Measurements from ENCODE around the gene BMAL2. TPM values are rescaled to one million over a fixed set of nuclear protein-coding genes. Genes with fewer than 3 reads are reported as not detected.

Gene BMAL2
- total RNA-seq, 6 donors from 2014 or later = 2.1 to 7.5 (median 3.1) TPM

- no peak for ATAC-seq (ENCODE audit: low FRiP score in 2 of 2)
- Histone ChIP-seq H3K27ac (no peak overlapping the region), H3K27me3 (no peaks in the 10 kb centered on the region), H3K4me1 (peaks cover 0 to 6% (median under 1%) of the 10 kb centered on the region in 4 donors), H3K4me3 (no peak overlapping the region), H3K9me3 (no peaks in the 10 kb centered on the region), H3K36me3 (no peaks in the 10 kb centered on the region)
- WGBS, 2 donors = 88 to 89% methylated on average over 3 of the region's 3 CpGs
- DNase-seq = no peak
- TF ChIP-seq EP300 (IDR thresholded peaks at IDR 0.05) = no peak
- no peak for TF ChIP-seq POLR2A (IDR thresholded peaks at IDR 0.05)
- no peak for TF ChIP-seq POLR2AphosphoS5 (IDR thresholded peaks at IDR 0.05)
- no peak for TF ChIP-seq CTCF (IDR thresholded peaks at IDR 0.05)
Observed at GRCh38 chr12:27289414-27289813, 43.2 kb upstream of the BMAL2 start.

GRCh38 chr12:27290501-27291168, 42.0 kb upstream of the BMAL2 start:
- ATAC-seq (ENCODE audit: low FRiP score in 2 of 2) = no peak
- no peaks in the 10 kb centered on the region for H3K9me3 ChIP-seq
- peaks cover 0 to 3% (median 0%) of the 10 kb centered on the region in 4 donors for H3K4me1 ChIP-seq
- DNase-seq = no peak
- H3K4me3 ChIP-seq = no peak overlapping the region
- no peaks in the 10 kb centered on the region for H3K27me3 ChIP-seq
- TF ChIP-seq EP300 (IDR thresholded peaks at IDR 0.05) (no peak), CTCF (IDR thresholded peaks at IDR 0.05) (no peak), POLR2A (IDR thresholded peaks at IDR 0.05) (no peak), POLR2AphosphoS5 (IDR thresholded peaks at IDR 0.05) (no peak)
- WGBS, 2 donors = 75 to 84% methylated on average over 4 of the region's 4 CpGs
- H3K36me3 ChIP-seq = no peaks in the 10 kb centered on the region
- no peak overlapping the region for H3K27ac ChIP-seq

GRCh38 chr12:27291862-27292261, 40.8 kb upstream of the BMAL2 start:
- WGBS, 2 donors = 43 to 48% methylated on average over 1 of the region's 1 CpG
- H3K4me1 ChIP-seq = peaks cover 0 to 3% (median 0%) of the 10 kb centered on the region in 4 donors
- no peaks in the 10 kb centered on the region for H3K36me3 ChIP-seq
- H3K4me3 ChIP-seq = no peak overlapping the region
- ATAC-seq (ENCODE audit: low FRiP score in 2 of 2) (no peak), DNase-seq (no peak)
- peak overlapping the region in 1 of 4 donors; percentile 20 for H3K27ac ChIP-seq
- no peaks in the 10 kb centered on the region for H3K27me3 ChIP-seq
- no peak for TF ChIP-seq POLR2A (IDR thresholded peaks at IDR 0.05)
- TF ChIP-seq EP300 (IDR thresholded peaks at IDR 0.05) = no peak
- H3K9me3 ChIP-seq = no peaks in the 10 kb centered on the region

- Histone ChIP-seq H3K36me3 (peaks cover 0 to under 1% (median 0%) of the 10 kb centered on the region in 4 donors), H3K27me3 (no peaks in the 10 kb centered on the region), H3K4me1 (peaks cover 0 to 3% (median 0%) of the 10 kb centered on the region in 4 donors), H3K4me3 (no peak overlapping the region), H3K9me3 (no peaks in the 10 kb centered on the region), H3K27ac (no peak overlapping the region)
- WGBS, 2 donors = 83 to 86% methylated on average over 2 of the region's 2 CpGs
- no peak for TF ChIP-seq EP300 (IDR thresholded peaks at IDR 0.05)
- no peak for TF ChIP-seq POLR2AphosphoS5 (IDR thresholded peaks at IDR 0.05)
- TF ChIP-seq POLR2A (IDR thresholded peaks at IDR 0.05) = no peak
- TF ChIP-seq CTCF (IDR thresholded peaks at IDR 0.05) = no peak
- no peak for ATAC-seq (ENCODE audit: low FRiP score in 2 of 2)
- DNase-seq = no peak
Observed at GRCh38 chr12:27292718-27293117, 39.9 kb upstream of the BMAL2 start.

- no peaks in the 10 kb centered on the region for H3K9me3 ChIP-seq
- peaks cover 0 to 3% (median 0%) of the 10 kb centered on the region in 4 donors for H3K4me1 ChIP-seq
- no peak for DNase-seq
- ATAC-seq (ENCODE audit: low FRiP score in 2 of 2) = no peak
- no peak overlapping the region for H3K4me3 ChIP-seq
- no peak overlapping the region for H3K27ac ChIP-seq
- H3K36me3 ChIP-seq = peaks cover 0 to 8% (median under 1%) of the 10 kb centered on the region in 4 donors
- TF ChIP-seq POLR2A (IDR thresholded peaks at IDR 0.05) (no peak), POLR2AphosphoS5 (IDR thresholded peaks at IDR 0.05) (no peak), CTCF (IDR thresholded peaks at IDR 0.05) (no peak), EP300 (IDR thresholded peaks at IDR 0.05) (no peak)
- WGBS, 2 donors = 62 to 64% methylated on average over 3 of the region's 3 CpGs
- no peaks in the 10 kb centered on the region for H3K27me3 ChIP-seq
Observed at GRCh38 chr12:27293463-27293862, 39.2 kb upstream of the BMAL2 start.

Measured in upper lobe of left lung (tissue), 6 donors.